Choroid plexus epithelial cell (primary cell): ENCODE results near the gene DENND2A.
A peak's percentile ranks its signal among the peaks of the same experiment; 100 is the strongest.

Experiments
- DNase-seq: peaks from one replicate; pipeline ENCODE4 v3.0.0-alpha.2; 2010; ENCODE audit warnings: low read depth
- H3K4me3 ChIP-seq: 2 replicates; pipeline ENCODE4 v1.5.1; 2011; ENCODE audit warnings: low read depth, mild to moderate bottlenecking, control low read depth, low read length, moderate library complexity
- CTCF ChIP-seq: conservative IDR thresholded peaks from 2 replicates; pipeline ENCODE4 v1.5.1; 2011; ENCODE audit warnings: low read depth, mild to moderate bottlenecking, control low read depth, inconsistent platforms, low read length, moderate library complexity

DENND2A gene

GRCh38 chr7:140596519-140597427, 43.8 kb downstream of the DENND2A start:
- peak; percentile 78 for DNase-seq
- no peak for TF ChIP-seq CTCF
- H3K4me3 ChIP-seq = no peak overlapping the region

GRCh38 chr7:140595468-140596092, 45.0 kb downstream of the DENND2A start:
- TF ChIP-seq CTCF = no peak
- no peak for DNase-seq
- no peak overlapping the region for H3K4me3 ChIP-seq

- DNase-seq = no peak
- no peak for TF ChIP-seq CTCF
- no peak overlapping the region for H3K4me3 ChIP-seq
Observed at GRCh38 chr7:140594131-140594691, 46.4 kb downstream of the DENND2A start.

- no peak overlapping the region for H3K4me3 ChIP-seq
- TF ChIP-seq CTCF = no peak
- DNase-seq = no peak
Observed at GRCh38 chr7:140593672-140593982, 47.0 kb downstream of the DENND2A start.

GRCh38 chr7:140592964-140593671, 47.5 kb downstream of the DENND2A start:
- H3K4me3 ChIP-seq = no peak overlapping the region
- DNase-seq = no peak
- no peak for TF ChIP-seq CTCF

- no peak overlapping the region for H3K4me3 ChIP-seq
- no peak for TF ChIP-seq CTCF
- DNase-seq = no peak
Observed at GRCh38 chr7:140591180-140591902, 49.3 kb downstream of the DENND2A start.
